ENCODE results near the gene ABCC11. TPM values are rescaled to one million over a fixed set of nuclear protein-coding genes. Genes with fewer than 3 reads are reported as not detected.
"Not testable (repeated sequence)": the region's sequence is repeated elsewhere in the genome, so short reads cannot be mapped to it uniquely, and the experiment has no call there.

ABCC11 gene
- polyA plus RNA-seq, 12 donors: 0.10 to 0.33 (median 0.19) TPM; not detected in 4

GRCh38 chr16:48203974-48204824 is 43.1 kb downstream of the ABCC11 start:
- DNase-seq: no peak

- no peak for DNase-seq
These were observed 45.7 kb downstream of the ABCC11 start for GRCh38 chr16:48201515-48202201.

- no peak for DNase-seq
These were observed 50.0 kb downstream of the ABCC11 start for GRCh38 chr16:48197294-48197693.

GRCh38 chr16:48194828-48195556 is 52.3 kb downstream of the ABCC11 start:
- DNase-seq: no peak

GRCh38 chr16:48193846-48194245 is 53.5 kb downstream of the ABCC11 start:
- DNase-seq: no peak

- DNase-seq: no peak
These were observed 58.8 kb downstream of the ABCC11 start for GRCh38 chr16:48188449-48189102.

- no peak for DNase-seq
These were observed 59.6 kb downstream of the ABCC11 start for GRCh38 chr16:48187779-48188178.

GRCh38 chr16:48184681-48185080 is 62.7 kb downstream of the ABCC11 start:
- no peak for DNase-seq

- no peak for DNase-seq
These were observed 64.3 kb downstream of the ABCC11 start for GRCh38 chr16:48182979-48183537.

GRCh38 chr16:48181746-48182520 is 65.4 kb downstream of the ABCC11 start:
- DNase-seq: not testable (repeated sequence)

- no peak for DNase-seq
These were observed 66.4 kb downstream of the ABCC11 start for GRCh38 chr16:48180868-48181480.

- DNase-seq: no peak
These were observed 70.5 kb downstream of the ABCC11 start for GRCh38 chr16:48176635-48177408.

- no peak for DNase-seq
These were observed 73.5 kb downstream of the ABCC11 start for GRCh38 chr16:48173889-48174288.

GRCh38 chr16:48172682-48173081 is 74.7 kb downstream of the ABCC11 start:
- no peak for DNase-seq

- DNase-seq: no peak
These were observed 77.4 kb downstream of the ABCC11 start for GRCh38 chr16:48169896-48170295.

- no peak for DNase-seq
These were observed 79.3 kb downstream of the ABCC11 start for GRCh38 chr16:48168075-48168474.

GRCh38 chr16:48166617-48167016 is 80.7 kb downstream of the ABCC11 start:
- not testable (repeated sequence) for DNase-seq

GRCh38 chr16:48165961-48166578 is 81.3 kb downstream of the ABCC11 start:
- DNase-seq: no peak

Data from muscle of arm (tissue), 12 donors.